Femur (tissue), 1 donor: ENCODE results near the gene TPST1.
"Not testable (repeated sequence)": the region's sequence is repeated elsewhere in the genome, so short reads cannot be mapped to it uniquely, and the experiment has no call there.

Experiments used
- DNase-seq: peaks from one replicate; pipeline ENCODE4 v3.0.0-alpha.2; 2017

TPST1 gene

GRCh38 chr7:66189695-66190503 lies 15.2 kb upstream of the TPST1 start:
- DNase-seq, result no peak

DNA sequence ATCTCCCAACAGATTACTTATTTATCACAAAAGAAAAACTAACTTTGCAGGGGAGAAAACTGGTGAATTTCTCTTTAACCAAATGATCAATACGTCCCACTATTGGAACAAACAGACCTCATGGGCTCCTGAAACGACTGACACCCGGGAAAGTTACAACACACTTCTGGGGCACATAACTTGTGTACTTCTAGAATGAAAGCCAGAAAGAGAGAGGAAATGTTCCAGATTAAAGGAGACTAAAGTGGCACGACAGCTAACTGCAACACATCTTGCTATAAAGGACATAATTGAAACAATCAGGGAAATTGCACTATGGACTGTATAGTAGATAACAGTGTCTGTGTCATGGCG lies 14.7 kb upstream of the TPST1 start:
- DNase-seq, result no peak

DNA sequence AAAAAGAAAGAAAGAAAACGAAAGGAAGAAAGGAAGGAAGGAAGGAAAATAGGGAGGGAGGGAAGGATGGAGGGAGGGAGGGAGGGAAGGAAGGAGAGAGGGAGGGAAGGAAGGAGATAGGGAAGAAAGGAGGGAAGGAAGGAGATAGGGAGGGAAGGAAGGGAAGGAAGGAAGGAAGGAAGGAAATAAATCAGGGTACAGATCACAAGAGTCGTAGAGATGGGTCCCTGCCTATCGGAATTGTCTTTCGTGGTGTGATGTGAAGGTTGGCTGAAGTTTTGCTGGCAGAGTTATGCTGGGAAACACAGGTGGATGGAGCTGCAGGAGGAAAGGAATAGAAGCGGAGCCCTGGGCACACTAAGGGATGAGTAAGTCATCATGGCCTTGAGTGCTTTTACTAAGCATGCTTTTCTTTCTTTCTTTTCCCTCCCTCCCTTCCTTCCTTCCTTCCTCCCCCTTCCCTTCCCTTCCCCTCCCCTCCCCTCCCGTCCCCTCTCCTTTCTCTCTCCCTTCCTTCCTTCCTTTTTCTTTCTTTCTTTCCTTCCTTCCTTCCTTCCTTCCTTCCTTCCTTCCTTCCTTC lies 11.9 kb upstream of the TPST1 start:
- no peak for DNase-seq

- DNase-seq, result peak; percentile 57
Measured at GRCh38 chr7:66198469-66198868, 6.7 kb upstream of the TPST1 start.

- no peak for DNase-seq
Measured at GRCh38 chr7:66198956-66199355, 6.2 kb upstream of the TPST1 start.

DNA sequence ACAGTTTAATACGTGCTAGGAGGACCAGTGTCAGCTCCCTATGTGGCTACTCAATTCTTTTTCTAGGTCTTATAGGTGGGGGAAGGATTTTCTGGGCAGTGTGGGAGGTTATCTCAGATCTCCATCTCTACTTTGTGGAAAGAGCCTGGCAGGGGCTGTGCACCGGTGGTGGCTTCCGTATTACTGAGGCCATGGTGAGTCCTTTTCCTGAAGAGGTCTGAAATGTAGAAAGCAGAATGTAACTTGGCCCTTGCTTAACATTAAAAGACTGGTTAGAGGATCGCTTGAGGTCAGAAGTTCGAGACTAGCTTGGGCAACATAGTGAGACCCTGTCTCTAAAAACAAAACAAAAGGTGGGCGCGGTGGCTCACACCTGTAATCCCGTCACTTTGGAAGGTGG lies 2.7 kb upstream of the TPST1 start:
- no peak for DNase-seq

GRCh38 chr7:66205741-66206090 lies 582 bp downstream of the TPST1 start:
- DNase-seq, result no peak

- no peak for DNase-seq
Measured at GRCh38 chr7:66206119-66206933, 1.2 kb downstream of the TPST1 start.

DNA sequence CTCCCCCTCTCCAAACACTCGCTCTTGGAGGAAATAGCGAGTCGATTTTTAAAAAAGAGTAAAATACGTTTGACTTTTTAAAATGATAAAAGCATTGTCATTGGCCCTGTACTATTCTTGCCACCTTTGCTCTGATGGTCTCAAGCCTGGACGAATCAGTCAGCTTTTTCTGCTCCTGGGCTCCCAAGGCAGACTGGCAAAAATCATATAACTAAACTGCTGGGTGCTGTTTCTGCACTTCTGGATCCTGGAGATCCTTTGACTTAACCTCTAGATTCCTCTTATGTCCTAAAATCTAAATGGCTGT lies 1.8 kb downstream of the TPST1 start:
- DNase-seq, result no peak

- DNase-seq, result no peak
Measured at GRCh38 chr7:66207540-66207939, 2.4 kb downstream of the TPST1 start.

GRCh38 chr7:66211429-66211828 lies 6.3 kb downstream of the TPST1 start:
- DNase-seq, result no peak

GRCh38 chr7:66213637-66214036 lies 8.5 kb downstream of the TPST1 start:
- DNase-seq, result no peak

- no peak for DNase-seq
Measured at GRCh38 chr7:66216687-66217086, 11.6 kb downstream of the TPST1 start.

DNA sequence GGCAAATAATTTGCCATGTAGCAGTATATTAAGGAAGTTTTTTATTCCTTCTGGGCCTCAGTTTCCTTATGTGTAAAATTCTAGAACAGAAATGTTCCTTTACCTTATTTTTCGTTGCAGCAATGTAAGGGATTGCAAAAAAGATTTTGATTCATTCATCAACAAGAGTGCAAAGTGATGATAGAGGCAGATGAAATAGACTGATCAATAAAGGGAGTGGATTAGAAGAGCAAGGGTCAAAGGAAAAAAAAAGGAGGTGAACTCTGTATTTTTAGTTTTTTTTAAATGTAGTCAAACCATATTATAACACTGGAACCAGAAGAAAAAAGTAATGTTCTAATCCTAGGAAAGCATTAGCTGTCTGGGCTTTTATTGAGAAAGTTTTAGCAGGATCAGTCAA lies 14.7 kb downstream of the TPST1 start:
- no peak for DNase-seq

- DNase-seq, result no peak
Measured at GRCh38 chr7:66221442-66221841, 16.3 kb downstream of the TPST1 start.

DNA sequence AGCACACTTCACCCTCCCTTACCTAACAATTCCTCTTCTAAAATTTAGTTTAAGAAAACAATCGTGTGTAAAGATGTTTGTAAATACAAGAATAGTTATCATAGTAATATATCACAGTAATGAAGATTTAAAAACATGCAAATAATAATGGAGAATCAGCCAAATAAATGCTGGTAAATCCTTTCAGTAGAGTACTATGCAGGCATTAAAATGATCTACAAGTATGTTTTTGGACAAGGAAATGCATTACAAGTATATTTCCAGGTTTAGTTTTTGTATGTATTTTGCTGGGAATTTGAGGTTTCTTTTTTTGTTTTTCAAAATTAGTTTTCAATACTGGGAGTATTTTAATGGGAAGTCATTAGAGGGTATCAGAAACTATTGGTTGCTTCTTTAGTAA lies 22.7 kb downstream of the TPST1 start:
- DNase-seq, result no peak

- DNase-seq, result not testable (repeated sequence)
Measured at GRCh38 chr7:66231326-66232216, 26.4 kb downstream of the TPST1 start.

DNA sequence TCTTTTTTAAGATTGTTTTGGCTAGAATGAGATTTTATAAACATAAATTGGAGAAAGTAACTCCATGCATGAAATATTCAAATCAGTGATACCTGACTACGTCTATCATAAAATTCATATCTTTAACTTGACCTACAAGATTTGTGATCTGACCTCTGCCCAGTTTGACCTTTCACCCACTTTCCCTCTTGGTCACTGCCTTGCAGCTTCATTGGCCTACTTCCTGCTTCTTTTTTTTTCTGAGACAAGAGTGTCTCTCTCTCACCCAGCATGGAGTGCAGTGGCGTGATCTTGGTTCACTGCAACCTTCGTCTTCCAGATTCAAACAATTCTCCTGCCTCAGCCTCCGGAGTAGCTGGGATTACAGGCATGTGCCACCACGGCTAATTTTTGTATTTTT lies 28.5 kb downstream of the TPST1 start:
- DNase-seq, result no peak

DNA sequence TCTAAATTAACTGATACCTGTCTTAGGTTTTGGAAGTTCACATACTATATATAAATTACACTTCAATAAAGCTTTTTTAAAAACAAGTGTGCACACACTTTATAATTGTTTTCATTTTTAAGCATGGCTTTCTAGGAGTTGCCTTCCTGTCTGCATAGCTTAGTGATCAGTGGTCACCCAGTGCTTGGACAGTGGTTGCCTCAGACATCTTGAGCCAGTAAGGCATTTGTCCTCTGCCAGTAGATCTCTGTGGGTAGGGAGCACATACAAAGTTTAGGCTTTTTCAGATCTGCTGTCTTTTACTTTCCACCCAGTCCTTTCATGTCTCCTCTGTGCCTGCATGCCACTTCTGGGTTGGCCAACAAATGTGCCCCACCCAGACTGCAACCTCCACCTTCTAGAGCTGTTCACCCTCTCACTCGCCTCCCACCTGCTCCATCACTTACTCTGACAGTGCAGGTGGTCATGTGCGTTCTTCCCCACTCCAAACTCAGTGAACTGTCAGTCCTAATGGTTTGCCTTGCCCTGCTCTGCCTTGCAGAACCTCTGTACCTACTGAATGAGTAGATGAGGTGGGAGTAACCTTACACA lies 31.7 kb downstream of the TPST1 start:
- no peak for DNase-seq

DNA sequence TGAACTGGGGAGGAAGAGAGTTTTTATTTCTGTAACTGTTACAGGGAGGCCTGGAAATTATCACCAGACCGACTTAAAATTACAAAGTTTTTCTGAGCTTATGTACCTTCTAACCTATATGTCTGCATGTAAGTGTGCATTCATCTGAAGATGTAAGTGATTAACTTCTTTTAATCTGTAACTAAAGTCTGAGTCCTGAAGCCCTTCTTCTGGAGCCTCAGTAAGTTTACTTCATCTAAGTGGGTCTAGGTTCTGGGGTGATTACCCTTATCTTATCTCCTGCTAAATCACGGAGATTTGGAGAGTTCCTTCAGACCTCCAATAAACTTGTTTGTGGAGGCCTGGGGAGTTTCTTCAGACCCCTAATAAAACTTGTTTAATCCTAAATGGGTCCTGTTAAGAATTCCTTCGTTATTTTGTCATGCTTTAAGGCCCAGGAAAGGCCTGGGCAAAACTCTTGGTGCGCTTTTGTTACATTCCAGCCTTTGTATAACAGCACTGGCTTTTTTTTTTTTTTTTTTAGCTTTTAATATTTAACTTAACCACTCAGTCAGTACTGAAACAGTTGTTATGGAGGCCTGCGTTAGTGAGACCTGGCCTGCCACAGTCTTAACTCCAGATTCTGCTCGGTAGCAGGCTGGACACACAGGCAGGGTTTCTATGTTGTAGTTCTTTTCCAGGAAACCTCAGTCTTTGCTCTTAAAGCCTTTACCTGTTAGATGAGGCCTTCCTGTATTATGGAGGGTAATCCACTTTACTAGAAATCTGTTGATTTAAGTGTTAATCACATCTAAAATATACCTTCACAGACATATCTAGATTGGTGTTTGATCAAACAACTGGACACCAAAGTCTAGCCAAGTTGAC lies 33.0 kb downstream of the TPST1 start:
- no peak for DNase-seq

GRCh38 chr7:66238773-66239466 lies 33.8 kb downstream of the TPST1 start:
- DNase-seq, result no peak
